ENCODE data around the gene SNTG2. TPM values are rescaled to one million over a fixed set of nuclear protein-coding genes. Genes with fewer than 3 reads are reported as not detected.
"Not testable (repeated sequence)": the region's sequence is repeated elsewhere in the genome, so short reads cannot be mapped to it uniquely, and the experiment has no call there.

SNTG2 gene
- total RNA-seq, 1 donor = 0.09 TPM

DNA sequence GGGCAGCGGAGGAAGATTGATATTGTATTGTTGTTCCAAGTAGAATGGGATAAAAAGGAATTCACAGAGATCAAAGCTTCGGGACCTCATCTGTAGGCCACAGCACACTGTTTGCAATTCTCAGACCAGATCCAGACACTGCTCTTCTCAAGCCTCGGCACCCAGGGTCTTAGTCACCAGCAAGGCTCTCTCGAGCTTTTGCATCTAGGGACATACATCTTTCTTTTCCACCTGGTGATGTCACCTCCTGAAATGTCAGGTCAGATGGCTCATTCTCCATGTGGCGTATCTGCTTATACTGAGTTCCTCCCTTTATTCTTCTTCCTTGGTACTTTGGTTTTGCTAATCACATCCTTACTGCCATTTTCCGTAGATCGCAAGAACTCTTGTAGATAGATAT is 42.9 kb upstream of the SNTG2 start:
- no peak overlapping the region for H3K4me3 ChIP-seq (ENCODE audit: low read depth, low read length)
- DNase-seq (ENCODE audit: low read depth) = no peak
- TF ChIP-seq, protein P1, sequence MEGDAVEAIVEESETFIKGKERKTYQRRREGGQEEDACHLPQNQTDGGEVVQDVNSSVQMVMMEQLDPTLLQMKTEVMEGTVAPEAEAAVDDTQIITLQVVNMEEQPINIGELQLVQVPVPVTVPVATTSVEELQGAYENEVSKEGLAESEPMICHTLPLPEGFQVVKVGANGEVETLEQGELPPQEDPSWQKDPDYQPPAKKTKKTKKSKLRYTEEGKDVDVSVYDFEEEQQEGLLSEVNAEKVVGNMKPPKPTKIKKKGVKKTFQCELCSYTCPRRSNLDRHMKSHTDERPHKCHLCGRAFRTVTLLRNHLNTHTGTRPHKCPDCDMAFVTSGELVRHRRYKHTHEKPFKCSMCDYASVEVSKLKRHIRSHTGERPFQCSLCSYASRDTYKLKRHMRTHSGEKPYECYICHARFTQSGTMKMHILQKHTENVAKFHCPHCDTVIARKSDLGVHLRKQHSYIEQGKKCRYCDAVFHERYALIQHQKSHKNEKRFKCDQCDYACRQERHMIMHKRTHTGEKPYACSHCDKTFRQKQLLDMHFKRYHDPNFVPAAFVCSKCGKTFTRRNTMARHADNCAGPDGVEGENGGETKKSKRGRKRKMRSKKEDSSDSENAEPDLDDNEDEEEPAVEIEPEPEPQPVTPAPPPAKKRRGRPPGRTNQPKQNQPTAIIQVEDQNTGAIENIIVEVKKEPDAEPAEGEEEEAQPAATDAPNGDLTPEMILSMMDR (IDR thresholded peaks at IDR 0.05; ENCODE audit: insufficient read depth, low read length) = no peak

DNA sequence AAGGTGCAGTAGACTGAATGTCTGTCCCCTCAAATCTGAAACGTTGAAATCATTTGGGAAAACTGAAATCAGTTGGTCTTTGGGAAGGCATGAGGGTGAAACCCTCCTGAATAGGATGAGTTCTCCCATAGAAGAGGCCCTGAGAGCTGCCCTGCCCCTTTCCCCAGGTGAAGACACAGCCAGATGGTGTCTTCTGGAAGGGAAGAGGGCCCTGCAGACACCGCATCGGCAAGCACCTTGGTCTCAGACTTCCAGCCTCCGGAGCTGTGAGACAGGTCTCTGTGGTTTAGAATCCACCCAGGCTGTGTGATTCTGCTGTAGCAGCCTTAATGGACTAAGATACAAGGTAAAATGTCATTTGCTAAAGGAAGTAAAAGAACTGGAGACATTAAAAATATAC is 42.1 kb upstream of the SNTG2 start:
- TF ChIP-seq, protein P1 (IDR thresholded peaks at IDR 0.05; ENCODE audit: insufficient read depth, low read length) = no peak
- no peak overlapping the region for H3K4me3 ChIP-seq (ENCODE audit: low read depth, low read length)
- DNase-seq (ENCODE audit: low read depth) = no peak

DNA sequence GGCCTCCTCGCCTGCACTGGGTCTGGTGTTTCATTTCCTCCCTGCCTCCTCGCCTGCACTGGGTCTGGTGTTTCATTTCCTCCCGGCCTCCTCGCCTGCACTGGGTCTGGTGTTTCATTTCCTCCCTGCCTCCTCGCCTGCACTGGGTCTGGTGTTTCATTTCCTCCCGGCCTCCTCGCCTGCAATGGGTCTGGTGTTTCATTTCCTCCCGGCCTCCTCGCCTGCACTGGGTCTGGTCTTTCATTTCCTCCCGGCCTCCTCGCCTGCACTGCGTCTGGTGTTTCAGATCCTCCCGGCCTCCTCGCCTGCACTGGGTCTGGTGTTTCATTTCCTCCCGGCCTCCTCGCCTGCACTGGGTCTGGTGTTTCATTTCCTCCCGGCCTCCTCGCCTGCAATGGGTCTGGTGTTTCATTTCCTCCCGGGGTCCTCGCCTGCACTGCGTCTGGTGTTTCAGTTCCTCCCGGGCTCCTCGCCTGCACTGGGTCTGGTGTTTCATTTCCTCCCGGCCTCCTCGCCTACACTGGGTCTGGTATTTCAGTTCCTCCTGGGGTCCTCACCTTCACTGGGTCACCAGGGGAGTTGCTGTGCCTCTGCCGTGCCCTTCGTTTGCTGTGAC is 40.8 kb upstream of the SNTG2 start:
- H3K4me3 ChIP-seq (ENCODE audit: low read depth, low read length) = not testable (repeated sequence)

DNA sequence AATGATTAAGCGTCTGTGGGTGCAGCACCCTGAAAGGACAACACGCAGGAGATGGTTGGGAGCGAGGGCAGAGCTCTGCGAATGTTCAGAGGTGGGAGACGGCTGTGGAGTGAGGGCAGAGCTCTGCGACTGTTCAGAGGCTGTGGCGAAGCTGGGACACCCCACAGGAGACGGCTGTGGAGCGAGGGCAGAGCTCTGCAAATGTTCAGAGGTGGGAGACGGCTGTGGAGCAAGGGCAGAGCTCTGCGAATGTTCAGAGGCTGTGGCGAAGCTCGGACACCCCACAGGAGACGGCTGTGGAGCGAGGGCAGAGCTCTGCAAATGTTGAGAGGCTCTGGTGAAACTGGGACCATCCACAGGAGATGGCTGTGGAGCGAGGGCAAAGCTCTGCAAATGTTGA is 40.0 kb upstream of the SNTG2 start:
- TF ChIP-seq, protein P1 (IDR thresholded peaks at IDR 0.05; ENCODE audit: insufficient read depth, low read length) = no peak

More for the DNA sequence above, 40.8 kb upstream of the SNTG2 start:
- DNase-seq (ENCODE audit: low read depth) = not testable (repeated sequence)

DNA sequence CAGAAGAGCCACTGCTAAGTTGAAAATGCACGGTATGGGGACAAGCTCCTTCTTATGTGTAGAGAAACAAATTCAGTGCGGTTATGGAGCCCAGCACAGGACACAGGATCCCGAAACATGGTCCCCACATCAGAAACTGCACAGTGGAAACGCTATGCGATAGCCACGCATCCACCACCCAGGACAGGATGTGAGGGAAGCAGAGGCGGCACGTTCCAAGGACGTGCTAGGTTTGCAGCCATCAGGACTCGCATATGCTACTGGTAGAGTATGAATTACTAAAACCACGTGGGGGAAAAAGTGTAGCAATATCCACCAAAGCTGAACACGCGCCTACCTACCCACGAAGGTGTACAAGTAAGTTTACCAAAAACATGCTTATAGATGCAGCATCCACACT is 34.7 kb upstream of the SNTG2 start:
- no peak overlapping the region for H3K4me3 ChIP-seq (ENCODE audit: low read depth, low read length)
- DNase-seq (ENCODE audit: low read depth) = no peak
- TF ChIP-seq, protein P1 (IDR thresholded peaks at IDR 0.05; ENCODE audit: insufficient read depth, low read length) = no peak

More for the DNA sequence above, 40.0 kb upstream of the SNTG2 start:
- no peak for DNase-seq (ENCODE audit: low read depth)
- no peak overlapping the region for H3K4me3 ChIP-seq (ENCODE audit: low read depth, low read length)

DNA sequence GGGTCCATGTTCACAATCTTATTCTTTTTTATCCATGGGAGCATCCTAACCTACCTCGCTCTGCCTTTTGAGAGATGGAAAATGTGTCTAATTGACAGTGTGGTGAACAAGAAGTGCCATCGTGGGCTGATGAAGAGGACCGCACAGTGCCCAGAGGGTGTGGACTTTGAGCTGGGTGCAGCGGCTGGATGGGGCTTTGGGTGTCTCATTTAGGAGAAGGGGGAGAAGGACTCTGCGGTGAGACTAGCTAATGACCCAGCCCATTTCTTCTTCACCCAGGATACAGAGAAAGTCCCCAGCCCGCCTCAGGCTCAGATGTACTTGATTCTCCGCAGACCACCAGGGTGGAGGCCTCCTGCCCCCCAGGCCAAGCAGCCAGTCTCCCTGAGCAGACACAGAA is 33.7 kb upstream of the SNTG2 start:
- H3K4me3 ChIP-seq (ENCODE audit: low read depth, low read length) = no peak overlapping the region
- TF ChIP-seq, protein P1 (IDR thresholded peaks at IDR 0.05; ENCODE audit: insufficient read depth, low read length) = no peak

DNA sequence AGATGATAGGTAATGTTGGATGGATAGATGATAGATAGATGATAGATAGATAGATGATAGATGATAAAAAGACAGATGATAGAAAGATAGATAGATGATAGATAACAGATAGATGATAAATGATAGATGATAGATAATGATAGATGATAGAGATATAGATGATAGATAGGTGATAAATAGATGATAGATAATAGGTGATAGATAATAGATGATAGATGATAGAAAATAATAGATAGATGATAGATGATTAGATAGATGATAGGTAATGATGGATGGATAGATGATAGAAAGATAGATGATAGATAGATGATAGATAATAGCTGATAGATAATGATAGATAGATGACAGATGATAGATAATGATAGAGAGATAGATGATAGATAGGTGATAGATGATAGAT is 31.0 kb upstream of the SNTG2 start:
- TF ChIP-seq, protein P1 (IDR thresholded peaks at IDR 0.05; ENCODE audit: insufficient read depth, low read length) = no peak
- no peak overlapping the region for H3K4me3 ChIP-seq (ENCODE audit: low read depth, low read length)
- no peak for DNase-seq (ENCODE audit: low read depth)

More for the DNA sequence above, 33.7 kb upstream of the SNTG2 start:
- no peak for DNase-seq (ENCODE audit: low read depth)
